ENCODE measurements around the gene WDR43.

Gene WDR43

GRCh38 chr2:28909655-28910353 is 15.3 kb downstream of the WDR43 start:
- no peak for DNase-seq (ENCODE audit: low read depth, low spot score)

GRCh38 chr2:28915939-28916338 is 21.5 kb downstream of the WDR43 start:
- no peak for DNase-seq (ENCODE audit: low read depth, low spot score)

GRCh38 chr2:28926847-28927246 is 32.4 kb downstream of the WDR43 start:
- DNase-seq (ENCODE audit: low read depth, low spot score): no peak

- no peak for DNase-seq (ENCODE audit: low read depth, low spot score)
These were observed 33.0 kb downstream of the WDR43 start for GRCh38 chr2:28927469-28927868.

- DNase-seq (ENCODE audit: low read depth, low spot score): no peak
These were observed 33.4 kb downstream of the WDR43 start for GRCh38 chr2:28927878-28928277.

GRCh38 chr2:28929581-28929980 is 35.1 kb downstream of the WDR43 start:
- DNase-seq (ENCODE audit: low read depth, low spot score): no peak

GRCh38 chr2:28930205-28930604 is 35.7 kb downstream of the WDR43 start:
- DNase-seq (ENCODE audit: low read depth, low spot score): no peak

- no peak for DNase-seq (ENCODE audit: low read depth, low spot score)
These were observed 40.3 kb downstream of the WDR43 start for GRCh38 chr2:28934769-28935168.

GRCh38 chr2:28941008-28941407 is 46.5 kb downstream of the WDR43 start:
- DNase-seq (ENCODE audit: low read depth, low spot score): no peak

- DNase-seq (ENCODE audit: low read depth, low spot score): no peak
These were observed 50.2 kb downstream of the WDR43 start for GRCh38 chr2:28944535-28945248.

GRCh38 chr2:28948160-28948559 is 53.7 kb downstream of the WDR43 start:
- DNase-seq (ENCODE audit: low read depth, low spot score): no peak

GRCh38 chr2:28949190-28949589 is 54.7 kb downstream of the WDR43 start:
- DNase-seq (ENCODE audit: low read depth, low spot score): no peak

- no peak for DNase-seq (ENCODE audit: low read depth, low spot score)
These were observed 55.3 kb downstream of the WDR43 start for GRCh38 chr2:28949617-28950305.

- no peak for DNase-seq (ENCODE audit: low read depth, low spot score)
These were observed 56.6 kb downstream of the WDR43 start for GRCh38 chr2:28950941-28951630.

- DNase-seq (ENCODE audit: low read depth, low spot score): no peak
These were observed 57.7 kb downstream of the WDR43 start for GRCh38 chr2:28951910-28952835.

GRCh38 chr2:28952836-28953211 is 58.4 kb downstream of the WDR43 start:
- no peak for DNase-seq (ENCODE audit: low read depth, low spot score)

GRCh38 chr2:28955467-28955866 is 61.0 kb downstream of the WDR43 start:
- DNase-seq (ENCODE audit: low read depth, low spot score): no peak

- DNase-seq (ENCODE audit: low read depth, low spot score): no peak
These were observed 62.0 kb downstream of the WDR43 start for GRCh38 chr2:28956415-28956826.

GRCh38 chr2:28956890-28957289 is 62.4 kb downstream of the WDR43 start:
- DNase-seq (ENCODE audit: low read depth, low spot score): no peak

GRCh38 chr2:28958689-28959088 is 64.2 kb downstream of the WDR43 start:
- DNase-seq (ENCODE audit: low read depth, low spot score): peak; percentile 60

- no peak for DNase-seq (ENCODE audit: low read depth, low spot score)
These were observed 65.9 kb downstream of the WDR43 start for GRCh38 chr2:28960401-28960800.
